Stimulated activated naive CD4-positive, alpha-beta T cell (primary cell): ENCODE measurements around the gene NIN.

Experiments
- DNase-seq, 6 experiments: peaks; one replicate each; lab custom pipeline; 2025; lab: John Stamatoyannopoulos, UW

NIN gene

GRCh38 chr14:50839691-50840090 is 8.7 kb upstream of the NIN start:
- DNase-seq = no peak

DNA sequence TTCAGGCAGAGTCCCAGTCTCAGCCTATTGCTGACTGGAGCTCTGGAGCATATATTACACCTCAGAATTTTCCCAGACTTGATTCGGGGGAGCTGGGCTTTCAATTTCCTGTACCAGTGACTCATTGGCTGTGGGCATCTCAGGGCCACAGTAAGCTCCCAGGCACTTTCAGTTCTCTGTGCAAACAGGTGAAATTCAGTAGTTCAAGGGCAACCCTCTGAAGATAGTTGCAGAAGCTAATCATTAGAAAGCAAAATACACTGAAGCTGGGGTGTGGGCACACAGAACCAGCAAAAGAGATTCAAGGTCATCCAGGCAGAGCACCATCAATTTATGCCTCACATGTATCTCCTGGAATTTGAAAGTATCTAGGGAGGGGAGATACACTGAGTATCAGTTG is 8.1 kb upstream of the NIN start:
- DNase-seq = no peak

GRCh38 chr14:50837850-50838470 is 7.0 kb upstream of the NIN start:
- DNase-seq = no peak

DNA sequence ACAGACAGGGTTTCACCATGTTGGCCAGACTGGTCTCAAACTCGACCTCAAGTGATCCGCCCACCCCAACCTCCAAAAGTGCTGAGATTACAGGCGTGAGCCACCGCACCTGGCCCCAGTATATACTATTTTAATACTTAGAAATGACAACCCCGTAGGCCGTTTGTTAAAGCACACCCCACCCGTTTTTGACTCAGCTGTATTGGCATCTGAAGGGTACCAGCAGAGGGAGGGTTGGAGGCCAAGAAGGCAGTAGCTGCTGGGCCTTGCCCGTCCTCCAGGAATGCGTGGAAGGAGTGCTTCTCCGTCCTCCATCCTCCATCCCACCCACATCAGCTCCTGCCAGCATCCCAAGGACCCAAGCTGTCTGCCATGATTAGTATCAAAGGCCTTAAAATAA is 6.3 kb upstream of the NIN start:
- no peak for DNase-seq

DNA sequence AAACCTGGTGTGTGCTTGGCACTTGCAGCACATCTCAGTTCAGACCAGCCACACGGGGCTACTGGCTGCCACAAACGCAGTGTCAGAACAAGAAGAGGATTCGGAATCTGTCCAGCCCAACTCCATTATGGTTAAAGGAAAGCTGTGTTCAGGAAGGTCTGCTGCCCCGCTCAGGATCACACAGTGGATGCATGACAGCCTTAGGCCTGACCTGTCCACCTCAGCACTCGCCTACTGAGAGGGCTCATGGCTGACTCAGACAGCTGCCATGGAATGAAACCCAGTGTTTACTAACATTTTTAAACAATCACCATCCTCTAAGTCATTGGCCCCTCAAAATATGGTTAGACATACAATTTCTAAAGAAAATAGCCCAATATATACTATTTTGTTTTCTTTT is 5.6 kb upstream of the NIN start:
- DNase-seq = no peak

GRCh38 chr14:50835280-50835679 is 4.3 kb upstream of the NIN start:
- DNase-seq = peak in 3 of 6 experiments; percentile 36 to 66 (median 52)

GRCh38 chr14:50834802-50835276 is 3.9 kb upstream of the NIN start:
- no peak for DNase-seq

- no peak for DNase-seq
Measured at GRCh38 chr14:50832935-50833630, 2.1 kb upstream of the NIN start.

GRCh38 chr14:50831726-50832168 is 785 bp upstream of the NIN start:
- no peak for DNase-seq

DNA sequence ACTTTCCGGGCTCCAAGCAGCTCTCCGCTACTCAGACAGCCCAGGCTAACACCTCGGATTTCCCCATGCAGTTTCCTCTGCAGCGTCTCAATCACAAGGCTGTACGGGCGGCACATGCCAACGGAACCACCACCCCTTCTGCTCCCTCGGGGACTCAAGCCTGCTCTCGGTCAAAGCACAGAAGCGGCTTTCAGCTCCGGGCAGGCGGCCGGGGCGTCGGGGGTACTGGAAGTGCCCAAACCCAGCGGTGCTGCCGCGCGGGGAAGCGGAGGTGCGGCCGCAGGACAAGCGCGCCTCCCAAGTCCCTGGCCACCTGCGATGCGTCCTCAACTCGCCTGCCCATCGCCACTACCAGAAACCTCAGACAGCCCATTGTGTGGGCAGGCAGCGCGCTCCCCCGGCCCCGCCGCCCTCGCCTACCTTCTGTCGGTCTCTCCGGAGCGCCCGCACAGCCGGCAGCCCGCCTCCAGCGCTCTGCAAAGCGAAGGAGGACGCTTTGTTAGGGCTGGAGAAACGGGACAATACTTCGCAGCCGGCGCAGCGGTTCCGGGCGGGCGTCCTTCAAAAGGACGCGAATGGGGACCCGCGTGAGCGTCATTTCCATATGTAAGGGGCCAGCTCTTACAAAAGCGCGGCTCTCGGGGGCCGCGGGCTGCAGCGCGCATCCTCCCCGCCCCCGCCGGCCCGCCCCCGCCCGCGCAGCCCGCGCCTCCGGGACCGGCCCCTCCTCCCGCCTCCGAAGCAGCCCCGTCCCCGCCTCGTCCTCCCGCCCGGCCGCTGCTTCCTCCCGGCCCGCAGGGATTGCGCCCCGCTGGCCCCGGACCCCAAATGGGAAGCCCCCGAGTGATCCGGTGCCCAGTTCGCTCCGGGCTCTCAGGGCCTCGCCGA is 674 bp downstream of the NIN start:
- DNase-seq = peak; percentile 53 to 80 (median 62)

- peak in 1 of 6 experiments; percentile 25 for DNase-seq
Measured at GRCh38 chr14:50829489-50830043, 1.4 kb downstream of the NIN start.

- DNase-seq = no peak
Measured at GRCh38 chr14:50828721-50829488, 2.1 kb downstream of the NIN start.

GRCh38 chr14:50826681-50827080 is 4.3 kb downstream of the NIN start:
- DNase-seq = no peak

DNA sequence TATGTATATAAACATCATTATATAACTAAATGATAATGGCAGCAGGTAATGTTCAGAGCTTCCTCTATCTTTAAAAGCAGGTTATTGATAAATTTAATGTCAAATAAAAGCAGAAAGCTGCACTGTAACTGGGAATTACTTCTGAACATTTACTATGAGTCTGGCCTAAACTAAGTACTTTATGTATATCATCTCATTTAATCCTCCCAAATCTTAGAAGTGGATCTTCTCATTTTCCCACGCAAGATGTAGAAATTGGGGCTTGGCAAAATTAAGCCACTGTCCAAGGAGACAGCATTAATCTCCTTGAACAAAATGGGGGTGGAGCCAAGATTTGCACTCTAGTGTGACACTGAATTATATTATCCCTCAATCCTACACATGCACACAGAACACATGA is 5.7 kb downstream of the NIN start:
- no peak for DNase-seq

- peak in 3 of 6 experiments; percentile 12 to 43 (median 19) for DNase-seq
Measured at GRCh38 chr14:50823762-50824636, 7.0 kb downstream of the NIN start.

GRCh38 chr14:50823051-50823761 is 7.8 kb downstream of the NIN start:
- peak in 2 of 6 experiments; percentile 4 to 43 for DNase-seq

DNA sequence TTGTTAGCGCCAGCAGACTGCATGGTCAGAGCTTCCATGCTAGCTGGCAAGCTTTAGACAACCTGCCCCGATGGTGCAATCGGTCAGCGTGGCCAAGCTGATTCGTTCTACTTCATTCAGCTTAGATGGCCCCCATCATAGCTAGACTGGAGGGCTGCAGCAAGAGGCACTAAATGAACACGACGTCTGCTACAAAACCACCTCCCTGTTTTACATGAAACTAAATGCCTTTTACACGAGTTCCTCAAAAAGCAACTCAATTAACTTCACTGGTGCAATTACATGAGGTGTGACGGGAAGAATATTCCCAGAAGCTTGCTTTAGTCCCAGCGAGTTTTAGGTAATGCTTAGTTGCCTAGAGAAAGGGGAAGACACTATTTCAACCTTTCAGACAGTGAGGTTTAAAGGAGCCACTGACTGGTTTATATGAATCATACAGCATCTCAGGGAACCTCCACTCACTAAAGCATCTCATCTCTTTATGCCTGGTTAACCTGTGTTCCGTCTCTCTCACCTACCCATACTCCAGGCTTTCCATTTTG is 8.4 kb downstream of the NIN start:
- DNase-seq = no peak

- peak; percentile 20 to 71 (median 50) for DNase-seq
Measured at GRCh38 chr14:50821510-50822464, 9.2 kb downstream of the NIN start.
